B cell (primary cell): Measurements from ENCODE around the gene SLC12A3. TPM values are rescaled to one million over a fixed set of nuclear protein-coding genes. Genes with fewer than 3 reads are reported as not detected.
A peak's percentile ranks its signal among the peaks of the same experiment; 100 is the strongest.
"Not testable (repeated sequence)": the region's sequence is repeated elsewhere in the genome, so short reads cannot be mapped to it uniquely, and the experiment has no call there.

Experiments
- ATAC-seq: fragments of 200-7000 bp; cut with Tn5 transposase; one replicate; pipeline ENCODE4 v1.10.0; 2021; ENCODE audit warnings: low read depth, mild to moderate bottlenecking, moderate number of reproducible peaks, moderate library complexity
- CTCF ChIA-PET: fragments of 350-600 bp; sonication (Branson Sonifier 250); formaldehyde crosslinking; loops from one replicate; lab custom pipeline; 2021; ENCODE audit warnings: antibody characterized with exemption, inconsistent platforms; lab: Charles Lee
- POLR2A ChIA-PET: fragments of 350-600 bp; sonication (Branson Sonifier 250); formaldehyde crosslinking; loops from one replicate; lab custom pipeline; 2021; ENCODE audit warnings: antibody characterized with exemption; lab: Charles Lee
- DNase-seq: peaks from one replicate; pipeline ENCODE4 v3.0.0; 2013
- H2AFZ ChIP-seq: 2 replicates; pipeline ENCODE4 v1.6.1; 2012; ENCODE audit warnings: mild to moderate bottlenecking, low read depth, low read length; ENCODE audit not compliant: insufficient read depth, poor library complexity, severe bottlenecking
- H3K27ac ChIP-seq, 2 donors: 1 replicate in 1 of 2; 2 replicates in 1 of 2; pipeline ENCODE4 v1.5.1; 2012 to 2013; ENCODE audit warnings: low read length in 2 of 2, mild to moderate bottlenecking in 2 of 2, moderate library complexity in 1 of 2
- H3K27me3 ChIP-seq, 4 experiments: fragments of 200-600 bp in 1 of 4; sonication (generic) in 1 of 4; replicated peaks in 1 of 4; 1 replicate in 2 of 4; 2 replicates in 2 of 4; pipeline versions ENCODE4 v1.6.1 to v1.7.0; 2013 to 2016; ENCODE audit warnings: low read length in 3 of 4, mild to moderate bottlenecking in 2 of 4, mixed read lengths in 1 of 4, moderate library complexity in 1 of 4; ENCODE audit not compliant: insufficient read depth in 4 of 4, control insufficient read depth in 3 of 4; ENCODE audit errors: control extremely low read depth in 1 of 4
- H3K36me3 ChIP-seq, 2 experiments: replicated peaks in 1 of 2; 1 replicate in 1 of 2; 2 replicates in 1 of 2; pipeline versions ENCODE4 v1.6.1 to v1.7.1; 2013; ENCODE audit warnings: low read length in 1 of 2; ENCODE audit not compliant: insufficient read depth in 2 of 2, control insufficient read depth in 1 of 2; ENCODE audit errors: control extremely low read depth in 1 of 2, extremely low read depth in 1 of 2
- H3K4me1 ChIP-seq, 2 donors: fragments of 200-600 bp in 1 of 2; sonication (generic) in 1 of 2; 1 replicate in 1 of 2; 2 replicates in 1 of 2; pipeline versions ENCODE4 v1.5.1 to v1.6.1; 2013 to 2017; ENCODE audit warnings: low read length in 2 of 2; ENCODE audit not compliant: control insufficient read depth in 2 of 2, insufficient read depth in 2 of 2
- H3K4me2 ChIP-seq: replicated peaks from 2 replicates; pipeline ENCODE3; 2012; ENCODE audit warnings: mild to moderate bottlenecking, low read depth, low read length; ENCODE audit not compliant: poor library complexity, severe bottlenecking
- H3K4me3 ChIP-seq, 5 experiments: fragments of 200-600 bp in 1 of 5; sonication (generic) in 1 of 5; 1 replicate in 3 of 5; 2 replicates in 2 of 5; pipeline versions ENCODE4 v1.5.1 to v1.7.0; 2011 to 2016; ENCODE audit warnings: low read length in 4 of 5, mild to moderate bottlenecking in 4 of 5, low read depth in 2 of 5, control low read depth in 1 of 5, moderate library complexity in 1 of 5; ENCODE audit not compliant: insufficient read depth in 1 of 5; ENCODE audit errors: control extremely low read depth in 1 of 5, extremely low read depth in 1 of 5
- H3K79me2 ChIP-seq: fragments of 200-600 bp; sonication (generic); one replicate; pipeline ENCODE4 v1.6.0; 2016; ENCODE audit warnings: low read length; ENCODE audit not compliant: control insufficient read depth, insufficient read depth
- H3K9ac ChIP-seq: fragments of 200-600 bp; sonication (generic); 2 replicates; pipeline ENCODE4 v1.6.1; 2017; ENCODE audit warnings: mild to moderate bottlenecking, low read length, moderate library complexity
- H3K9me3 ChIP-seq, 3 donors: one replicate each; pipeline versions ENCODE4 v1.6.1 to v1.7.1; 2013; ENCODE audit warnings: low read length in 2 of 3; ENCODE audit not compliant: control insufficient read depth in 2 of 3, insufficient read depth in 1 of 3; ENCODE audit errors: control extremely low read depth in 1 of 3
- H4K20me1 ChIP-seq: 2 replicates; pipeline ENCODE4 v1.6.0; 2012; ENCODE audit warnings: mild to moderate bottlenecking, low read length; ENCODE audit not compliant: insufficient read depth, control insufficient read depth, poor library complexity, severe bottlenecking
- H3K27ac Mint-ChIP-seq: one replicate; pipeline ENCODE4 v1.8.0; 2021; ENCODE audit warnings: mixed read lengths
- H3K27me3 Mint-ChIP-seq: one replicate; pipeline ENCODE4 v1.8.0; 2021; ENCODE audit warnings: mixed read lengths
- H3K4me1 Mint-ChIP-seq: one replicate; pipeline ENCODE4 v1.8.0; 2021; ENCODE audit warnings: mixed read lengths
- H3K4me3 Mint-ChIP-seq: one replicate; pipeline ENCODE4 v1.8.0; 2021; ENCODE audit warnings: mixed read lengths
- H3K9me3 Mint-ChIP-seq: one replicate; pipeline ENCODE4 v1.8.0; 2022; ENCODE audit warnings: mixed read lengths; ENCODE audit not compliant: insufficient read depth
- EZH2 ChIP-seq: IDR thresholded peaks from 2 replicates; pipeline ENCODE4 v1.6.1; 2012; ENCODE audit warnings: borderline replicate concordance, low read depth, mild to moderate bottlenecking, moderate library complexity, low read length; ENCODE audit not compliant: insufficient read depth, poor library complexity, severe bottlenecking
- WGBS: methylation state at CpG from one replicate; pipeline ENCODE4 v1.1.5; 2013; ENCODE audit warnings: missing lambda C conversion rate; ENCODE audit not compliant: insufficient coverage; 5-methylcytosine and 5-hydroxymethylcytosine counted together
- intact Hi-C: fragments of 100-400 bp; cut with micrococcal nuclease; formaldehyde crosslinking; loops from one replicate; pipeline ENCODE4 v1.10.0; 2022
- polyA plus RNA-seq: library from polyadenylated mRNA; depleted of rRNA; stranded (reverse); fragments of >200 nt; gene quantifications from 2 replicates; pipeline ENCODE4 v1.2.3, GENCODE V29; 2012
- total RNA-seq, 2 donors: library from RNA; stranded (reverse); fragments of 120-200 nt in 1 of 2; gene quantifications; 1 replicate in 1 of 2; 2 replicates in 1 of 2; pipeline versions ENCODE4 v1.2.3 to v1.2.4, GENCODE V29; 2013 to 2022
- TF ChIP-seq, protein P1 (sequence below): fragments of 200-600 bp; IDR thresholded peaks from one replicate; pipeline ENCODE4 v1.8.0; 2022; ENCODE audit warnings: antibody characterized with exemption, mild to moderate bottlenecking

The SLC12A3 gene
- total and polyA plus RNA-seq, 2 donors (not counting 1 experiment from before 2014, with no cell fraction given), result 1.3 to 4.9 TPM

DNA sequence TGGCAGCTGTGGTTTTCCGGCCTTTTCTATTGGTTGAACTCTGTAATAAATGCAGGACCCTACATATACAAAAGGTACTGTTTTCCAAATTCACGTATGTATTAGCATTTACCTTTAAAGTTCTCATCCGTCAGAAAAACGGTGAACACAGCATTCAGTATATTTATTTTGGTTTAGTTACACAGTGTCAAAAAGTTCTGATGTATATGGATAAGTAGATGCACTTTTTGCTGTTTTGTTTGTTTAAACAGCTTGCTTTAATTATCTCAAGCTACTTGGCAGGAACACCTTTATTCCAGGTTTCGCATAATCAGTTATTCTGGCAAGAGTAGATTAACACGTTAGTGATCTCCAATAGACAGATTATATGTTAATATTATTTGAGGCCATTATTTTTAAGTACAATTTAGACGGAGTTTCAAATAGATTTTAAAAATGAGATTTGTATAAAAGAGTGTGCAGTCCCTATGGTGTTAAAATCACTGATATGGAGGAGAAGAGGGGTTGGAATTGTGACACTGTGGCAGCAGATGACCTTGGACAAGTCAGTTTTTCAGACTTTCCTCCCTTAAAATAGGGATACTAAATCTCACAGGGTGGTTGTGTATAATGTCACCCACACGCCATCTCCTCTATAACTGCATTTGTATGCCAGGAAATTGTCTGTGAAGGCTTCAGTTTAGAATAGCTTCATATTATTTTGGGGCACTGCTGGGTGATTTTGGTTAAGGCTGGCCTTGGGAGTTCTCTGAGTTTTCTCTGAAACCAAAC, 69.0 kb downstream of the SLC12A3 start:
- H3K4me2 ChIP-seq, result peak overlapping the region; percentile 79
- H3K9me3 ChIP-seq, result no peaks in the 10 kb centered on the region
- peak overlapping the region; percentile 88 to 98 (median 95) for H3K4me3 ChIP-seq
- TF ChIP-seq EZH2, result no peak
- TF ChIP-seq, protein P1, sequence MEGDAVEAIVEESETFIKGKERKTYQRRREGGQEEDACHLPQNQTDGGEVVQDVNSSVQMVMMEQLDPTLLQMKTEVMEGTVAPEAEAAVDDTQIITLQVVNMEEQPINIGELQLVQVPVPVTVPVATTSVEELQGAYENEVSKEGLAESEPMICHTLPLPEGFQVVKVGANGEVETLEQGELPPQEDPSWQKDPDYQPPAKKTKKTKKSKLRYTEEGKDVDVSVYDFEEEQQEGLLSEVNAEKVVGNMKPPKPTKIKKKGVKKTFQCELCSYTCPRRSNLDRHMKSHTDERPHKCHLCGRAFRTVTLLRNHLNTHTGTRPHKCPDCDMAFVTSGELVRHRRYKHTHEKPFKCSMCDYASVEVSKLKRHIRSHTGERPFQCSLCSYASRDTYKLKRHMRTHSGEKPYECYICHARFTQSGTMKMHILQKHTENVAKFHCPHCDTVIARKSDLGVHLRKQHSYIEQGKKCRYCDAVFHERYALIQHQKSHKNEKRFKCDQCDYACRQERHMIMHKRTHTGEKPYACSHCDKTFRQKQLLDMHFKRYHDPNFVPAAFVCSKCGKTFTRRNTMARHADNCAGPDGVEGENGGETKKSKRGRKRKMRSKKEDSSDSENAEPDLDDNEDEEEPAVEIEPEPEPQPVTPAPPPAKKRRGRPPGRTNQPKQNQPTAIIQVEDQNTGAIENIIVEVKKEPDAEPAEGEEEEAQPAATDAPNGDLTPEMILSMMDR, result no peak
- intact Hi-C loops, result loop anchor here (5.0 to 10.0 kb wide), 3 partner anchors 231 to 507 kb away; partner anchors contain the start of genes AMFR and ARL2BP
- H3K27ac ChIP-seq, result peak overlapping the region in 1 of 2 donors; percentile 99
- Mint-ChIP-seq H3K27ac (peak overlapping the region; percentile 80), H3K4me3 (peak overlapping the region; percentile 92), H3K27me3 (no peaks in the 10 kb centered on the region), H3K4me1 (peaks cover 60% of the 10 kb centered on the region), H3K9me3 (no peaks in the 10 kb centered on the region)
- WGBS, result no CpG with 5 or more reads among the region's 8 CpGs
- peaks cover 70% of the 10 kb centered on the region for H4K20me1 ChIP-seq
- H3K27me3 ChIP-seq, result no peaks in the 10 kb centered on the region
- no peak overlapping the region for H2AFZ ChIP-seq
- peaks cover 20 to 52% of the 10 kb centered on the region in 2 experiments for H3K36me3 ChIP-seq
- ATAC-seq (no peak), DNase-seq (no peak)
- peak overlapping the region; percentile 91 for H3K9ac ChIP-seq
- H3K4me1 ChIP-seq, result peaks cover 55 to 69% of the 10 kb centered on the region in 2 donors
- ChIA-PET POLR2A (interaction anchor here (0.6 to 7.7 kb wide), 10 partner anchors 8 to 415 kb away, joined by 4 to 108 read pairs (median 10); no protein-coding TSS in a partner anchor), CTCF (interaction anchor here (0.6 to 10.8 kb wide), 9 partner anchors 7 to 112 kb away, joined by 3 to 140 read pairs (median 7); partner anchors contain the start of gene SLC12A3)
- H3K79me2 ChIP-seq, result peaks cover 71% of the 10 kb centered on the region

DNA sequence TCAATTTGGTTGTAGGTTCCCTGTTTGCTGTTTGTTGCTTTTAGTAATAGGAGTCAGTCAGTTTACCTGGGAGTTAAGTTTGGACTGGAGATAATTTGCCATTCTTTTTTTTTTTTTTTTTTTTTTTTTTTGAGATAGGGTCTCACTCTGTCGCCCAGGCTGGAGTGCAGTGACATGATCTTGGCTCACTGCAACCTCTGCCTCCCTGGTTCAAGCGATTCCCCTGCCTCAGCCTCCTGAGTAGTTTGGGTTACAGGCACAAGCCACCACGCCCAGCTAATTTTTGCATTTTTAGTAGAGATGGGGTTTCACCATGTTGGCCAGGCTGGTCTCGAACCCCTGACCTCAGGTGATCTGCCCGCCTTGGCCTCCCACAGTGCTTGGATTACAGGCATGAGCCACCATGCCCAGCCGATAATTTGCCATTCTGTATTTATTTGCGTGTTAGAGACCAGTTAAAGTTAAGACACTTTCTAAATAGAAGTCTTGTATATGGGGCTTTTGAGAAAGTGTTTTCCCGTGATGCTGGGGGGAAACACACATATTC, 69.7 kb downstream of the SLC12A3 start:
- H3K79me2 ChIP-seq, result peaks cover 71% of the 10 kb centered on the region
- not testable (repeated sequence) for H3K9me3 ChIP-seq, H3K27me3 Mint-ChIP-seq, ATAC-seq, H2AFZ ChIP-seq, H3K27me3 ChIP-seq, H3K9me3 Mint-ChIP-seq
- peaks cover 57 to 75% of the 10 kb centered on the region in 2 donors for H3K4me1 ChIP-seq
- H3K36me3 ChIP-seq, result peaks cover 20 to 59% of the 10 kb centered on the region in 2 experiments
- peak; percentile 46 for DNase-seq
- peak overlapping the region; percentile 15 to 99 for H3K27ac ChIP-seq
- ChIA-PET CTCF (interaction anchor here (1.9 to 10.8 kb wide), 4 partner anchors 17 to 112 kb away, joined by 5 to 140 read pairs (median 10); partner anchors contain the start of gene SLC12A3), POLR2A (interaction anchor here (0.7 to 7.7 kb wide), 5 partner anchors 9 to 74 kb away, joined by 4 to 76 read pairs (median 9); no protein-coding TSS in a partner anchor)
- 30% methylated on average over 4 of the region's 8 CpGs for WGBS
- H3K4me2 ChIP-seq, result peak overlapping the region; percentile 79
- peak overlapping the region; percentile 81 for H3K27ac Mint-ChIP-seq
- intact Hi-C loops, result loop anchor here (5.0 to 10.0 kb wide), 3 partner anchors 230 to 507 kb away; partner anchors contain the start of genes AMFR and ARL2BP
- H4K20me1 ChIP-seq, result peaks cover 76% of the 10 kb centered on the region
- H3K4me1 Mint-ChIP-seq, result peaks cover 62% of the 10 kb centered on the region
- H3K4me3 ChIP-seq, result peak overlapping the region; percentile 88 to 98 (median 95)
- H3K4me3 Mint-ChIP-seq, result peak overlapping the region; percentile 92
- peak overlapping the region; percentile 91 for H3K9ac ChIP-seq
